GM21528 (cell line): ENCODE results near the gene PRR35.
A peak's percentile ranks its signal among the peaks of the same experiment; 100 is the strongest.

ENCODE experiments used
- ATAC-seq: cut with Tn5 transposase; IDR thresholded peaks from one replicate; pipeline ENCODE4 v1.9.1; 2021; ENCODE audit warnings: mild to moderate bottlenecking, moderate library complexity; ENCODE audit not compliant: unreplicated experiment, low FRiP score

Gene PRR35

DNA sequence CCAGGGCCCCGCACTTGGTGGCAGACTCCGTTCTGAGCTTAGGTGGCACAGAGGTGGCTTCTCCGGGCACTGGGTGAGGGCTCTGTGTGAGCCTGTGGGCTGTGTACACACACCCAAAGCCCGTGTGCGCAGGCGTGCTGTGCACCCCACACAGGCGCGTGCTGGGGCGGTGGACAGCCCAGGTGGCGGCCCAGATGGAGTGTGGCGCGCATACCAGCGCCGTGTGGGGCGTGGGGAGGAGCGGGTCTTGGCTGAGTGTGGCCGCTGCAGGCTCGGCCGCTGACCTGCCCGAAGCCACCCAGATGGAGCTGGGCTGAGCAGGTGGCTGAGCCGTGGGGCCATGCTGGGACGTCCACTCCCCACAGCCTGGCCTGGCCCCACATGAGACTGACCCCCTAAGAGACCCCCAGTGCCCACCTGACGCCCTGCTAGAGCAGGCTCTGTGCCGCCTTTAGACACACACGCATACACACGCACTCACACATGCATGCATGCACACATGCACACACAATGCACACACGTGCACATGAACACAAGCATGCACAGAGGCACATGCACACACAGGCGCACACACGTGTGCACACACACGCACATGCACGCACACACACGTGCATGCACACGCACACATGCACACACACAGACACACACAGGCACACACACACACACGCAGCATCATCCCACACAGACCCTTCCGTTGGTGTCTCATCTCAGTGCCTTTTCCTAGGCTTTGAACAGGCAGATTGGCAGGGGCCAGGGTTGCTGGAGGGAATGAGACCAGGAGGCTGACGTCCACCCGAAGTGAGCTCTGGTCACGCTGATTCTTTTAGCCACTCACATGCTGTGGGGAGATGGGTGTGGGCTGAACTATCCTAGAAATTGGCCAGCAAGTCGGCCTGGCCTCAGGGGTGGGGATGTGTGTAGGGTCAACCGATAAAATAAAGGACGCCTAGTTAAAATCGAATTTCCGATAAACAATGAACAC lies 2.1 kb downstream of the PRR35 start:
- no peak for ATAC-seq

GRCh38 chr16:563072-563644 lies 3.0 kb downstream of the PRR35 start:
- no peak for ATAC-seq

- ATAC-seq: no peak
Measured at GRCh38 chr16:564690-565418, 4.7 kb downstream of the PRR35 start.

- ATAC-seq: no peak
Measured at GRCh38 chr16:565419-566330, 5.5 kb downstream of the PRR35 start.

DNA sequence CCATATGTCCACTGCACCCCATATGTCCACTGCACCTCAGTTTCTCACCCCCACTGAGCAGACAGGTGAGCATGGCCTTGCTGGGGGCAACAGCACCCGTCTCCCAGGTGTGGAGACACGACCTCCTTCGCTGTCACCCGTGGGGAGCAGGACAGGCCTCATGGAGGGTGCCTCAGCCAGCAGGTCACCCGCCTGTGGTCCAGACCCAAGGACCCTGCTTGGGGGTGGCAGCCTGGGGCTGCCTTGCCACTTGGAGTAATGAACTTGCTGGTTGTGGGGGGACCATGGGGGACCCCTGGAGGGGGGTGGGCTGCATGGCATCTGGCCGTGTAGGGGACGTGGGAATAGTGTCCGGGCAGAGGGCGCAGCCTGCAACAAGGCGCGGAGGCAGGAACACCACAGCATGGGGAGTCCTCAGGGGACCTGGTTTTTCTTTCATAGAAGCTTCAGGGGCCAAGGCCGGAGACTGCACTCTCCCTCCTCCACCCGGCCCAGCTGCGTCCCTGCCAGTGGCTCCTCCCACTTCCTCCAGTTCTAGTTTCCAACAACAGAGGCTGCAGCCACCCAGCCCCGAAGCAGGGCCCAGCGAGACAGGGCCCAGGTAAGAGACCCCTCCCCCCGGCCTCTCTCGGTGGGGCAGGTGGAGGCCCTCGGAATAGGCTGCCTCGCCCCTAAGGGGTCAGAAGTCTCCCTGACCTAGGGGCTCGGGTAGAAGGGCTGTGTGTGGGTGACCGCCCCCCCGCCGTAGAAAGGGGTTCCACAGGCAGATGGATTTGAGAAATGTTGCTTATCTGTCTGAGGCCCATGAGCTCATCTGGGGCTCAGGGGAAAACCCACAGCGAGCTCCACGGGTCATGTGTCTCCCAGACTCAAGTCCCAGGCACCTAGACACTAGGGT lies 6.5 kb downstream of the PRR35 start, which contains the start of gene NHLRC4:
NHLRC4 (plus strand) TSS at position 531 of the 898 bp plus-strand sequence. CDS start 1,043 bp downstream, outside the sequence.
- no peak for ATAC-seq

DNA sequence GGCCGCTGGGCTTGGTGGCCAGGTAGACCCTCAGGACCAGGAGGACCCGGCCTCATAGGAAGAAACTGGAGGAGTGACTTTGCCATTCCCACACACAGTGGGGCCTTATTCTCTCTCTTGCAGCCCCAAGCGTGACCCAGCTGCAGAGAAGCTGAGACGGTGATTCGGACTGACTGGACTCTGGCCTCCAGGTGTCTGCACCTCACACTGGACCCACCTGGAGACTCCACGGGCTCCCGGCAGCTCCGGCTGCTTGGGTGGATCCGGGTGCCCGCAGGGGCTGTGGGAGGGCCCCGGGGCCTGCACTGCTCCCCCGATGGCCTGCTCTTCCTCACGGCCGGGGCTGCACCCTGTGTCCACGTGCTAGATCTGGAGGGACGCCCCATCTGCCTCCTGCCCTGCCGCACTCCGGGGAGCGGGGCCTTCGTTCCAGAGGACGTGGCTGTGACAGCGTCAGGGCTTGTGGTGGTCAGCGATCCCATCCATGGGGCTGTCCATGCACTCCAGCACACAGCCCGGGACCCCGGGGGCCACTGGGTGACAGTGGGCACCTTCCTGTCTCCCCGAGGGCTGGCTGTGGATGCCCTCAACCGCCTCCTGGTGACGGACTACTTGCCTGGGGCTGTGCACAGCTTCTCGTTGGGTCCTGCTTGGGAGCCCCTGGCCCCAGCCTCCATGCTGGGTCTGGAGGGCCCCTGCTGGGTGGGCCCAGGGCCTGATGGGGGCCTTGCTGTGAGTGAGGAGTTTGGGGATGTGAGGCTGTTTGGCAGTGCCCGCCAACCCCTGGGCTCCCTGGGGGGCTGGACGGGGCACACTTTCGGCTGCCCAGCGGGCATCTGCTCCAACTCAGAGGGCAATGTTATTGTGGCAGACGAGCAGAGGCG lies 7.4 kb downstream of the PRR35 start:
- ATAC-seq: no peak

- ATAC-seq: no peak
Measured at GRCh38 chr16:568401-569258, 8.4 kb downstream of the PRR35 start.

DNA sequence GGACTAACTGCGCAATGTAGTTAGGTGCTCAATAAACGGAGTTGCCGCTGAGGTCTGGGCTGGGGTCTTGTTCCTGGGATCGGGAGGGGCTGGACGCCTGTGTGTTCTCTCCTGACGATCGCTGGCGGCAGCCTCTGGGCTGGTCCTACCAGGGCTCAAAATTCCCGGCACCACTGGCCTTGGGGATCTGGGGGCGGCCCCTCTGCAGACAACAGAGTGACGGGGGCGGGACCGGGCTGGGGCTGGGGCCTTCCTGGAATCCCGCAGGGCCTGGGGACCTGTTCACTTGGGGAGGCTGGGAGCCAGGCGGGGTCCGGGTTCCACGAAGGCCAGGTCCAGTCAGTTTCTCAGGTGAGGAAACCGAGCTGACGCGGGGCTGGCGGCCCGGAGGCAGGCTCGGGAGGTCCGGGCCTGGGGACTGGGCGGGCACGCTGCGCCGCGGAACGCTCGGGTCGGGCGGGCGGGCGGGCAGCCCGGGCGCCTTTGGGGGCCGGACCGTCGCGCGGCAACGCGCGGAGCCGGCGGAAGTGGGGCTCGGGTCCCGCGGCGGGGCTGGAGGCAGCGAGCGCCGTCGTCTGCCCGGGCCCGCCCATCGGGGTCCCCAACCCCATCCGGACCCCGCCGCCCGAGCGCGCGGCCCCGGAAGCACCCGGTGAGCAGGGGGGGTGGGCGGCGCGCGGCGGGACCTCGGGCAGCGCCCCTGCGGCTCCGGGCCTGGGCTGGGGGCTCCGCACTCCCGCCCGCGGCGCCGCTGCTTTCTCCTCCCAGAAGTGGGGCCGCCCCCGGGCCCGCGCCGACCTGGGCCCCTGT lies 9.5 kb downstream of the PRR35 start, which contains the start of gene PIGQ:
PIGQ (plus strand) TSS at position 524 of the 810 bp plus-strand sequence. CDS start 4,107 bp downstream, outside the sequence.
- ATAC-seq: peak; percentile 47

GRCh38 chr16:572865-573650 lies 12.9 kb downstream of the PRR35 start:
- no peak for ATAC-seq

GRCh38 chr16:574021-574760 lies 14.0 kb downstream of the PRR35 start:
- ATAC-seq: no peak

DNA sequence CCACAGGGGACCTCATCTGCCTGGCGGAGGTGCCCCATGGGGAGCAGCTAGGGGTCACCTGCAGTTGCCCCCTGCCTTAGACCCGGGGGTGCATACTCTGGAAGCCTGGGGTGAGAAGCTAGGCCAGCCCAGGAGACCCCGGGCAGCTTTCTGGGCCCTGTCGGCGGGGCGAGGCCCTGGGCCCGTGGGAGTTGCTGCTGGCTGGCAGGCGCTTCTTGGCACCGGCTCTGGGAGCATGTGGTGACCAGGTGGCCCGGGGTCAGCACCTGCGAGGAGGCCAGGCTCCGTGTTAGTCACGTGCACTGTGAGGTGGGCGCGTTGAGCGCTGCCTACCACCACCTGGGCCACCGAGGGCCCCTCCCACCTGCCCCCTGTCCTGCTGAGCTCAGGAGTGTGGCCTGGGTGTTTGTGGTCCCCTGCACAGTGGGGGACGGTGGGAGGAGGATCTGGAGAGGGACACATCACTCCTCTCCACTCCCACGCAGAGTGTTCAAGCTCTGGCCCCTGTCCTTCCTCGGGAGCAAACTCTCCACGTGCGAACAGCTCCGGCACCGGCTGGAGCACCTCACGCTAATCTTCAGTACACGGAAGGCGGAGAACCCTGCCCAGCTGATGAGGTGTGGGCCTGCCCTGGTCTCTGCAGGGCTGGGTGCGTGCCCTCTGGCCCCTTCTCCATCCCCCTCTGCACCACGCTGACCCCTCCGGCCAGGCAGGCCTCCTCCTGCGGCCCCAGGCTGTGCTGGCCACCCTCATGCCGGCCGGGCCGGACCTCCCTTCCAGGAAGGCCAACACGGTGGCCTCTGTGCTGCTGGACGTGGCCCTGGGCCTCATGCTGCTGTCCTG lies 15.4 kb downstream of the PRR35 start:
- no peak for ATAC-seq

DNA sequence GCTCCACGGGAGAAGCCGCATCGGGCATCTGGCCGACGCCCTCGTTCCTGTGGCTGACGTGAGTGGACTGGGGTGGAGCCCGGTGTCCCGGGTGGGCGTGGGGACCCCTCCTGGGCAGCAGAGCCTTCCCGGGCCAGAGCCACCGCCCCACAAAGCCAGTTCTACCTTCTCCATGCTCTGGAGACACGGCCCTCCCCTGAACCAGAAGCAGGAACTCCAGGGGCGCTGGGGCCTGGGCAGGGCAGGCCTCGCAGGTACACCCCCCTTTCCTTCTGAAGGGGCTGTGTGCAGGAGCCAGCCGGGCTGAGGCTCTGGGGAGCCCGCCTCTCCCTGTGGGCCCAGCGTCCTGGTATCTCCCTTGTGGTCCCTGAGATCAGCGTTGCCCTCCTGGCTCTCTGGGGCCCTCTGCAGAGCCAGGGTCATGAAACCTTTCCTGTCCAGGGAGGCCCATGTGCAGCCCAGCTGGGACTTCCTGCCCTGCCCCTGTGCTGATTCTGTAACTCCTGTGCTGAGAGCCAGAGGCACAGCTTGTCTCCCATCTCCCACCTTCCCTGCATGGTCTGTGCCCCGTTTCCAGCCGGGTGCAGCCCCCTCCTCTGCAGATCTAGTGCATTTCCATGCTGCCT lies 16.1 kb downstream of the PRR35 start:
- no peak for ATAC-seq

DNA sequence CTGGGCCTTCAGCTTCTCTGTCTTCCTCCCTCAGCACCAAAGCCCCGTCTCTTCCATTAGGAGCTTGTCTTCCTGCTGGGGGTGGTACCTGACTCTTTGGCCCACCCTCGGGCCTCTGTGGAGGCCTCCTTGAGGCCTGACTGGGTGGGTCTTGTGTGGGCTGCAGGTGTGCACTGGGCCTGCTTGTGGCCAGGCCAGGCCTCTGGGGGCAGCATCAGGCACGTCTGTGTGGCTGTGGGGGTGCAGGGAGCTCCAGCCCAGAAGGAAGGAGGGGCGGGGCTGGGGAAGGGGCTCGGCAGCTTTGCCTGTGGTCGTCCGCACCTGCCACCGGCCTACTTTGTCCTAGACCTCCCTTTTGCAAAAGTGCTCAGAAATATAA lies 16.6 kb downstream of the PRR35 start:
- ATAC-seq: no peak
